A673 (cell line): ENCODE results near the gene GTF3C5. TPM values are rescaled to one million over a fixed set of nuclear protein-coding genes. Genes with fewer than 3 reads are reported as not detected.

ENCODE experiments used
- BruUV-seq: library from RNA; stranded (reverse); fragments of 400-500 nt; replicated peaks from 2 replicates; lab custom pipeline; 2021; lab: Mats Ljungman, UMichigan
- CTCF ChIA-PET: fragments of 300-600 bp; sonication (Branson Sonifier 250); formaldehyde crosslinking; loops from one replicate; lab custom pipeline; 2022; ENCODE audit warnings: antibody characterized with exemption; lab: Charles Lee
- POLR2A ChIA-PET: fragments of 300-600 bp; sonication (Branson Sonifier 250); formaldehyde crosslinking; loops from one replicate; lab custom pipeline; 2022; ENCODE audit warnings: antibody characterized with exemption; ENCODE audit not compliant: low non-redundant PET; lab: Charles Lee
- DNase-seq: peaks from one replicate; pipeline ENCODE4 v3.0.0-alpha.2; 2015; ENCODE audit warnings: low spot score
- H3K27ac ChIP-seq: fragments of 200-600 bp; sonication (generic); 2 replicates; pipeline ENCODE4 v1.5.1; 2016; ENCODE audit warnings: mixed run types, low read depth, mild to moderate bottlenecking, mixed read lengths, antibody characterized with exemption, low read length; ENCODE audit not compliant: poor library complexity, severe bottlenecking
- H3K27me3 ChIP-seq: fragments of 200-600 bp; sonication (generic); replicated peaks from 2 replicates; pipeline ENCODE4 v1.6.1; 2017; ENCODE audit warnings: mixed run types, low read depth, mild to moderate bottlenecking, mixed read lengths, antibody characterized with exemption, low read length; ENCODE audit not compliant: insufficient read depth, poor library complexity
- H3K36me3 ChIP-seq: fragments of 200-600 bp; sonication (generic); 2 replicates; pipeline ENCODE4 v1.6.1; 2016; ENCODE audit warnings: mixed run types, mild to moderate bottlenecking, mixed read lengths, antibody characterized with exemption, low read length; ENCODE audit not compliant: insufficient read depth, poor library complexity, severe bottlenecking
- H3K4me1 ChIP-seq: fragments of 200-600 bp; sonication (generic); 2 replicates; pipeline ENCODE4 v1.6.1; 2017; ENCODE audit warnings: mixed run types, mild to moderate bottlenecking, mixed read lengths, antibody characterized with exemption, low read length; ENCODE audit not compliant: insufficient read depth, poor library complexity, severe bottlenecking
- H3K4me3 ChIP-seq: fragments of 200-600 bp; sonication (generic); 2 replicates; pipeline ENCODE4 v1.5.1; 2016; ENCODE audit warnings: low read depth, mixed run types, mild to moderate bottlenecking, mixed read lengths, low read length; ENCODE audit not compliant: poor library complexity, severe bottlenecking
- H3K9me3 ChIP-seq: fragments of 200-600 bp; sonication (generic); 2 replicates; pipeline ENCODE4 v1.6.1; 2016; ENCODE audit warnings: mixed run types, low read depth, mild to moderate bottlenecking, mixed read lengths, antibody characterized with exemption, low read length; ENCODE audit not compliant: poor library complexity, severe bottlenecking
- CTCF ChIP-seq: fragments of 300-800, 200-600 bp; sonication (generic); conservative IDR thresholded peaks from 2 replicates; pipeline ENCODE4 v1.5.1; 2017; ENCODE audit warnings: low read depth, mild to moderate bottlenecking, antibody characterized with exemption, low read length, moderate library complexity, mixed read lengths
- EZH2 ChIP-seq: fragments of 200-600 bp; sonication (generic); IDR thresholded peaks from 2 replicates; pipeline ENCODE4 v1.6.1; 2017; ENCODE audit warnings: borderline replicate concordance, low read depth, mild to moderate bottlenecking, mixed read lengths, antibody characterized with exemption, low read length; ENCODE audit not compliant: poor library complexity, severe bottlenecking
- intact Hi-C: fragments of 100-400 bp; cut with micrococcal nuclease; formaldehyde crosslinking; loops from one replicate; pipeline ENCODE4 v1.10.0; 2022; ENCODE audit not compliant: unreplicated experiment
- total RNA-seq: library from RNA; stranded (reverse); gene quantifications from 2 replicates; pipeline ENCODE4 v1.2.3, GENCODE V29; 2021

GTF3C5 gene
- total RNA-seq, 1 experiment from 2014 or later = 99.9 TPM

- POLR2A ChIA-PET = no interaction called here
These were observed 64.1 kb downstream of the GTF3C5 start for GRCh38 chr9:133094842-133095393.

GRCh38 chr9:133098104-133098754 is 67.4 kb downstream of the GTF3C5 start:
- no peaks in the 10 kb centered on the region for H3K4me1 ChIP-seq
- TF ChIP-seq CTCF = no peak
- TF ChIP-seq EZH2 = no peak
- no peak overlapping the region for H3K4me3 ChIP-seq
- H3K36me3 ChIP-seq = peaks cover 72% of the 10 kb centered on the region
- no peaks in the 10 kb centered on the region for H3K27me3 ChIP-seq
- BruUV-seq = no TSS peak
- ChIA-PET CTCF (no interaction called here), POLR2A (no interaction called here)
- intact Hi-C loops = no loop called here
- no peak overlapping the region for H3K27ac ChIP-seq
- no peak for DNase-seq
- H3K9me3 ChIP-seq = peaks cover 29% of the 10 kb centered on the region

More at GRCh38 chr9:133094842-133095393, 64.1 kb downstream of the GTF3C5 start:
- intact Hi-C loops = no loop called here
- CTCF ChIA-PET = interaction anchor here (0.5 kb wide), 1 partner anchor 45 kb away, joined by 5 read pairs; no protein-coding TSS in a partner anchor
- peaks cover 39% of the 10 kb centered on the region for H3K36me3 ChIP-seq
- no peaks in the 10 kb centered on the region for H3K4me1 ChIP-seq
- no peak for DNase-seq
- no peaks in the 10 kb centered on the region for H3K27me3 ChIP-seq
- no peak overlapping the region for H3K27ac ChIP-seq
- no TSS peak for BruUV-seq
- TF ChIP-seq EZH2 = no peak
- no peak for TF ChIP-seq CTCF
- no peak overlapping the region for H3K4me3 ChIP-seq
- peaks cover 29% of the 10 kb centered on the region for H3K9me3 ChIP-seq

- ChIA-PET POLR2A (no interaction called here), CTCF (no interaction called here)
- Histone ChIP-seq H3K4me1 (no peaks in the 10 kb centered on the region), H3K27me3 (no peaks in the 10 kb centered on the region), H3K36me3 (peaks cover 78% of the 10 kb centered on the region), H3K4me3 (no peak overlapping the region), H3K27ac (no peak overlapping the region), H3K9me3 (peaks cover 29% of the 10 kb centered on the region)
- BruUV-seq = no TSS peak
- no peak for TF ChIP-seq CTCF
- TF ChIP-seq EZH2 = no peak
- intact Hi-C loops = no loop called here
- no peak for DNase-seq
These were observed 68.1 kb downstream of the GTF3C5 start for GRCh38 chr9:133098871-133099270.
